ENCODE data around the gene CCNYL1.
A peak's percentile ranks its signal among the peaks of the same experiment; 100 is the strongest.
"Not testable (repeated sequence)": the region's sequence is repeated elsewhere in the genome, so short reads cannot be mapped to it uniquely, and the experiment has no call there.

Gene CCNYL1

DNA sequence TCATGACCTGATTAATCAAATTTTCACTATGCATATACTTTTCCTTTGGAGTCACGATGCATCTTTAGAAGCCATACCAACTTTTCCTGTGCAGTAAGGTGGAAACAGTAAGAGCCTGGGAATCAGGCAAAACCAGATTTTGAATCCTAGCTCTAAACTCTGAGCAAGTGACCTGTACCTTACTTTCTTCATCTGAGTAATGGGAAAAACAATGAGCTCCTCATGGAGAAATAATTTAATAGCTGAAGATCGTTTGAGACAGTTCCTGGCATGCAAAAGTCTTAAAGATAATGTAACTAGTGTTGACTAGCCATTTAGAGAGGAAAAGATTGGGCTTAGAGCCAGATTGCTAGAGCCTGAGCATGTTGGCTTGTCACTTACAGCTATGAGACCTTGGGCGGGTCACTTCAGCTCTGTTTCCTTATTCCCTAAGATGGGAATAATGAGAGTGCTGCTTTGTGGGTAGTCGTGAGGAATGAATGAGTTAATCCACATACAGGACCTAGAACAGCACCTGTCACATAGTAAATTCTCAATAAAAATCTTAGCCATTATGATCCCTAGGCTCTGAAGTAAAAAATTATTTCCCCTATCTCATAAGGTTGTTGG, 17.7 kb upstream of the CCNYL1 start:
- ATAC-seq = no peak
- TF ChIP-seq, protein P1, sequence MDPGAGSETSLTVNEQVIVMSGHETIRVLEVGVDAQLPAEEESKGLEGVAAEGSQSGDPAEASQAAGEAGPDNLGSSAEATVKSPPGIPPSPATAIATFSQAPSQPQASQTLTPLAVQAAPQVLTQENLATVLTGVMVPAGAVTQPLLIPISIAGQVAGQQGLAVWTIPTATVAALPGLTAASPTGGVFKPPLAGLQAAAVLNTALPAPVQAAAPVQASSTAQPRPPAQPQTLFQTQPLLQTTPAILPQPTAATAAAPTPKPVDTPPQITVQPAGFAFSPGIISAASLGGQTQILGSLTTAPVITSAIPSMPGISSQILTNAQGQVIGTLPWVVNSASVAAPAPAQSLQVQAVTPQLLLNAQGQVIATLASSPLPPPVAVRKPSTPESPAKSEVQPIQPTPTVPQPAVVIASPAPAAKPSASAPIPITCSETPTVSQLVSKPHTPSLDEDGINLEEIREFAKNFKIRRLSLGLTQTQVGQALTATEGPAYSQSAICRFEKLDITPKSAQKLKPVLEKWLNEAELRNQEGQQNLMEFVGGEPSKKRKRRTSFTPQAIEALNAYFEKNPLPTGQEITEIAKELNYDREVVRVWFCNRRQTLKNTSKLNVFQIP (CRISPR knock-in tag; IDR thresholded peaks at IDR 0.05; ENCODE audit: borderline replicate concordance, low read depth) = no peak
- TF ChIP-seq ZC3H10 (CRISPR knock-in tag; IDR thresholded peaks at IDR 0.05) = no peak
- no peak for TF ChIP-seq OSR1 (CRISPR knock-in tag; IDR thresholded peaks at IDR 0.05)
- TF ChIP-seq, protein P2, sequence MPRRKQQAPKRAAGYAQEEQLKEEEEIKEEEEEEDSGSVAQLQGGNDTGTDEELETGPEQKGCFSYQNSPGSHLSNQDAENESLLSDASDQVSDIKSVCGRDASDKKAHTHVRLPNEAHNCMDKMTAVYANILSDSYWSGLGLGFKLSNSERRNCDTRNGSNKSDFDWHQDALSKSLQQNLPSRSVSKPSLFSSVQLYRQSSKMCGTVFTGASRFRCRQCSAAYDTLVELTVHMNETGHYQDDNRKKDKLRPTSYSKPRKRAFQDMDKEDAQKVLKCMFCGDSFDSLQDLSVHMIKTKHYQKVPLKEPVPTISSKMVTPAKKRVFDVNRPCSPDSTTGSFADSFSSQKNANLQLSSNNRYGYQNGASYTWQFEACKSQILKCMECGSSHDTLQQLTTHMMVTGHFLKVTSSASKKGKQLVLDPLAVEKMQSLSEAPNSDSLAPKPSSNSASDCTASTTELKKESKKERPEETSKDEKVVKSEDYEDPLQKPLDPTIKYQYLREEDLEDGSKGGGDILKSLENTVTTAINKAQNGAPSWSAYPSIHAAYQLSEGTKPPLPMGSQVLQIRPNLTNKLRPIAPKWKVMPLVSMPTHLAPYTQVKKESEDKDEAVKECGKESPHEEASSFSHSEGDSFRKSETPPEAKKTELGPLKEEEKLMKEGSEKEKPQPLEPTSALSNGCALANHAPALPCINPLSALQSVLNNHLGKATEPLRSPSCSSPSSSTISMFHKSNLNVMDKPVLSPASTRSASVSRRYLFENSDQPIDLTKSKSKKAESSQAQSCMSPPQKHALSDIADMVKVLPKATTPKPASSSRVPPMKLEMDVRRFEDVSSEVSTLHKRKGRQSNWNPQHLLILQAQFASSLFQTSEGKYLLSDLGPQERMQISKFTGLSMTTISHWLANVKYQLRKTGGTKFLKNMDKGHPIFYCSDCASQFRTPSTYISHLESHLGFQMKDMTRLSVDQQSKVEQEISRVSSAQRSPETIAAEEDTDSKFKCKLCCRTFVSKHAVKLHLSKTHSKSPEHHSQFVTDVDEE (CRISPR knock-in tag; IDR thresholded peaks at IDR 0.05) = no peak
- TF ChIP-seq BACH2 (CRISPR knock-in tag; IDR thresholded peaks at IDR 0.05; ENCODE audit: borderline replicate concordance) = no peak
- no peak for TF ChIP-seq ZNF8 (CRISPR knock-in tag; IDR thresholded peaks at IDR 0.05)
- TF ChIP-seq SNAI2 (CRISPR knock-in tag; IDR thresholded peaks at IDR 0.05) = no peak
- TF ChIP-seq ZFP30 (CRISPR knock-in tag; IDR thresholded peaks at IDR 0.05) = no peak
- no peak for TF ChIP-seq ESRRG (CRISPR knock-in tag; IDR thresholded peaks at IDR 0.05)
- no peak for TF ChIP-seq PATZ1 (CRISPR knock-in tag; IDR thresholded peaks at IDR 0.05; ENCODE audit: borderline replicate concordance)
- TF ChIP-seq CREB5 (CRISPR knock-in tag; IDR thresholded peaks at IDR 0.05; ENCODE audit: low read depth) = no peak
- no peak for TF ChIP-seq CSDC2 (CRISPR knock-in tag; IDR thresholded peaks at IDR 0.05)
- TF ChIP-seq ARNTL (CRISPR knock-in tag; IDR thresholded peaks at IDR 0.05; ENCODE audit: borderline replicate concordance, low read depth) = no peak
- TF ChIP-seq GLIS3 (CRISPR knock-in tag; IDR thresholded peaks at IDR 0.05) = no peak
- TF ChIP-seq TCF4 (CRISPR knock-in tag; IDR thresholded peaks at IDR 0.05; ENCODE audit: borderline replicate concordance) = no peak
- no peak for TF ChIP-seq ISL1 (CRISPR knock-in tag; IDR thresholded peaks at IDR 0.05)
- no peak for TF ChIP-seq ZFP3 (CRISPR knock-in tag; IDR thresholded peaks at IDR 0.05)

DNA sequence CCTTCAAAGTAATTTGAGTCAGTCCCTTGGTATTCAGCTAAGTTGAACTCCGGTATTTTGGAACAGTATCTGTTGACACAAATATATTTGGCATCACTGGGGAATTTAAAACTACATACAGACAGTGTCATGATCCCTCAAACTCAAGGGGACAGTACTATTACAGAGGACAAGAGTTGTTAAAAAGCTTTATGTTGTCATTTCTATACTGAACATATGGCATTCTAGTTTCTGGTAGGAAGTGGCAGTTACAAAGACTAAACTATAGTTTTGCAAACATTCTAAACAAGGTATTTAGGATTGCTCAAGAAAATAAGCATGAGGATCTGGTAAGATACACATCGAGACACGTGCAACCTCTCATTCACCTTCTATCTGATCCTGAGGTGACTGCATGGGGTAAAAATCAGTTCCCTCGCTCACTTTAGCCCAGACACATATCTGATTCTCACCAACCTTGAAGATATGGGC, 16.6 kb upstream of the CCNYL1 start:
- no peak for TF ChIP-seq ZFP3 (CRISPR knock-in tag; IDR thresholded peaks at IDR 0.05)
- TF ChIP-seq ISL1 (CRISPR knock-in tag; IDR thresholded peaks at IDR 0.05) = 0 out of 2 replicates have a peak, but pooled peaks have one; percentile 9
- TF ChIP-seq TCF4 (CRISPR knock-in tag; IDR thresholded peaks at IDR 0.05; ENCODE audit: borderline replicate concordance) = no peak
- TF ChIP-seq SNAI2 (CRISPR knock-in tag; IDR thresholded peaks at IDR 0.05) = no peak
- ATAC-seq = peak; percentile 82

- TF ChIP-seq SNAI2 (CRISPR knock-in tag; IDR thresholded peaks at IDR 0.05) = no peak
- TF ChIP-seq ARNTL (CRISPR knock-in tag; IDR thresholded peaks at IDR 0.05; ENCODE audit: borderline replicate concordance, low read depth) = no peak
- TF ChIP-seq ZNF70 (CRISPR knock-in tag; IDR thresholded peaks at IDR 0.05) = no peak
- no peak for TF ChIP-seq ISL1 (CRISPR knock-in tag; IDR thresholded peaks at IDR 0.05)
- TF ChIP-seq ZFP30 (CRISPR knock-in tag; IDR thresholded peaks at IDR 0.05) = no peak
- TF ChIP-seq OSR1 (CRISPR knock-in tag; IDR thresholded peaks at IDR 0.05) = no peak
- TF ChIP-seq PATZ1 (CRISPR knock-in tag; IDR thresholded peaks at IDR 0.05; ENCODE audit: borderline replicate concordance) = no peak
- TF ChIP-seq CSDC2 (CRISPR knock-in tag; IDR thresholded peaks at IDR 0.05) = no peak
- TF ChIP-seq PPARA (CRISPR knock-in tag; IDR thresholded peaks at IDR 0.05; ENCODE audit: borderline replicate concordance) = no peak
- TF ChIP-seq, protein P2 (CRISPR knock-in tag; IDR thresholded peaks at IDR 0.05) = no peak
- TF ChIP-seq BACH2 (CRISPR knock-in tag; IDR thresholded peaks at IDR 0.05; ENCODE audit: borderline replicate concordance) = no peak
- TF ChIP-seq CREB5 (CRISPR knock-in tag; IDR thresholded peaks at IDR 0.05; ENCODE audit: low read depth) = no peak
- no peak for ATAC-seq
Measured at GRCh38 chr2:207695293-207695692, 16.1 kb upstream of the CCNYL1 start.

DNA sequence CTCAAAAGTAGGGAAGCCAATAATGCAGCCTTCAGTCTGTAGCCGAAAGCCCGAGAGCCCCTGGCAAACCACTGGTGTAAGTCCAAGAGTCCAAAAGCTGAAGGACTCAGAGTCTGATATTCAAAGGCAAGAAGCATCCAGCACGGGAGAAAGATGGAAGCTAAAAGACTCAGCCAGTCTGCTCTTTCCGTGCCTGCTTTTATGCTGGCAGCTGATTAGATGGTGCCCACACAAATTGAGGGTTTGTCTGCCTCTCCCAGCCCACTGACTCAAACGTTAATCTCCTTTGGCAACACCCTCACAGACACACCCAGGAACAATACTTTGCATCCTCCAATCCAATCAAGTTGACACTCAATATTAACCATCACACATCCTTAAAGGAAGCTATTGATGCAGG, 14.5 kb upstream of the CCNYL1 start:
- ATAC-seq = not testable (repeated sequence)
